ENCODE measurements around the gene PIK3R3. TPM values are rescaled to one million over a fixed set of nuclear protein-coding genes. Genes with fewer than 3 reads are reported as not detected.
A peak's percentile ranks its signal among the peaks of the same experiment; 100 is the strongest.

The PIK3R3 gene
- total and polyA plus RNA-seq, 9 of the 15 experiments (the other 6 are each of a cell fraction or from before 2014, with no cell fraction given) = 1.4 to 7.7 (median 4.6) TPM

DNA sequence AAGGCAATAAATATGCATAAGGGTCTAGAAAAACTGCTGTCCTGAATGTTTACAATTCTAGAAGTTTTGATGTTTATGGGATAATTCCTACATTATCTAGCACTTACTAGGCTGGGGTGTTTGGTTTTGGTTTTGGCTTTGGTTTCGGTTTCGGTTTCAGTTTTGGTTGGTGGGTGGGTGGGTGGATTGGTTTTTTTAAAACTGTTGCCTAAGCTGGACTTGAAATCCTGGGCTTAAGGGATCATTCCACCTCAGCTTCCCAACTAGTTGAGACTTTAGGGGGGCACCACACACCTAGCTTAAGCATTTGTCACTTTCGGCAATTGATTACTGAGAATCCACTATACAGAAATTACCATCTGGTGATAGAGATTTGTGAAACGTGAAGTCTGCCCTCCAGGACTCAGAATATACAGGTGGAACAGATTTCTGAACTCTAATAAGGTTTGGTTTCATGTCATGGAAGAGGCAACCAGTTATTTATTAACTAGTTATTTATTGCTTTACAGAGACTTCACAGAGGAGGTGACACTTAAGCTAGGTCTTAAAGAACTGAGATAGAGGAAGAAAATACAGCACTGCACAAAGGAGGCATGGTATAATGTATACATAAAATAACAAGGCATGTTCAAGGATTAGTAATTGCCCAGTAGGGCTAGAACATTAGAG lies 69.6 kb downstream of the PIK3R3 start (continued):
- TF ChIP-seq, protein P1, sequence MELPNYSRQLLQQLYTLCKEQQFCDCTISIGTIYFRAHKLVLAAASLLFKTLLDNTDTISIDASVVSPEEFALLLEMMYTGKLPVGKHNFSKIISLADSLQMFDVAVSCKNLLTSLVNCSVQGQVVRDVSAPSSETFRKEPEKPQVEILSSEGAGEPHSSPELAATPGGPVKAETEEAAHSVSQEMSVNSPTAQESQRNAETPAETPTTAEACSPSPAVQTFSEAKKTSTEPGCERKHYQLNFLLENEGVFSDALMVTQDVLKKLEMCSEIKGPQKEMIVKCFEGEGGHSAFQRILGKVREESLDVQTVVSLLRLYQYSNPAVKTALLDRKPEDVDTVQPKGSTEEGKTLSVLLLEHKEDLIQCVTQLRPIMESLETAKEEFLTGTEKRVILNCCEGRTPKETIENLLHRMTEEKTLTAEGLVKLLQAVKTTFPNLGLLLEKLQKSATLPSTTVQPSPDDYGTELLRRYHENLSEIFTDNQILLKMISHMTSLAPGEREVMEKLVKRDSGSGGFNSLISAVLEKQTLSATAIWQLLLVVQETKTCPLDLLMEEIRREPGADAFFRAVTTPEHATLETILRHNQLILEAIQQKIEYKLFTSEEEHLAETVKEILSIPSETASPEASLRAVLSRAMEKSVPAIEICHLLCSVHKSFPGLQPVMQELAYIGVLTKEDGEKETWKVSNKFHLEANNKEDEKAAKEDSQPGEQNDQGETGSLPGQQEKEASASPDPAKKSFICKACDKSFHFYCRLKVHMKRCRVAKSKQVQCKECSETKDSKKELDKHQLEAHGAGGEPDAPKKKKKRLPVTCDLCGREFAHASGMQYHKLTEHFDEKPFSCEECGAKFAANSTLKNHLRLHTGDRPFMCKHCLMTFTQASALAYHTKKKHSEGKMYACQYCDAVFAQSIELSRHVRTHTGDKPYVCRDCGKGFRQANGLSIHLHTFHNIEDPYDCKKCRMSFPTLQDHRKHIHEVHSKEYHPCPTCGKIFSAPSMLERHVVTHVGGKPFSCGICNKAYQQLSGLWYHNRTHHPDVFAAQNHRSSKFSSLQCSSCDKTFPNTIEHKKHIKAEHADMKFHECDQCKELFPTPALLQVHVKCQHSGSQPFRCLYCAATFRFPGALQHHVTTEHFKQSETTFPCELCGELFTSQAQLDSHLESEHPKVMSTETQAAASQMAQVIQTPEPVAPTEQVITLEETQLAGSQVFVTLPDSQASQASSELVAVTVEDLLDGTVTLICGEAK (IDR thresholded peaks at IDR 0.05) = peak; percentile 69
- TF ChIP-seq, protein P1 (CRISPR knock-in tag; IDR thresholded peaks at IDR 0.05) = no peak
- TF ChIP-seq ZNF384 (IDR thresholded peaks at IDR 0.05; ENCODE audit: low read depth, low read length) = peak; percentile 38; the same call in 1 of the 2 replicates
- TF ChIP-seq, protein P2, sequence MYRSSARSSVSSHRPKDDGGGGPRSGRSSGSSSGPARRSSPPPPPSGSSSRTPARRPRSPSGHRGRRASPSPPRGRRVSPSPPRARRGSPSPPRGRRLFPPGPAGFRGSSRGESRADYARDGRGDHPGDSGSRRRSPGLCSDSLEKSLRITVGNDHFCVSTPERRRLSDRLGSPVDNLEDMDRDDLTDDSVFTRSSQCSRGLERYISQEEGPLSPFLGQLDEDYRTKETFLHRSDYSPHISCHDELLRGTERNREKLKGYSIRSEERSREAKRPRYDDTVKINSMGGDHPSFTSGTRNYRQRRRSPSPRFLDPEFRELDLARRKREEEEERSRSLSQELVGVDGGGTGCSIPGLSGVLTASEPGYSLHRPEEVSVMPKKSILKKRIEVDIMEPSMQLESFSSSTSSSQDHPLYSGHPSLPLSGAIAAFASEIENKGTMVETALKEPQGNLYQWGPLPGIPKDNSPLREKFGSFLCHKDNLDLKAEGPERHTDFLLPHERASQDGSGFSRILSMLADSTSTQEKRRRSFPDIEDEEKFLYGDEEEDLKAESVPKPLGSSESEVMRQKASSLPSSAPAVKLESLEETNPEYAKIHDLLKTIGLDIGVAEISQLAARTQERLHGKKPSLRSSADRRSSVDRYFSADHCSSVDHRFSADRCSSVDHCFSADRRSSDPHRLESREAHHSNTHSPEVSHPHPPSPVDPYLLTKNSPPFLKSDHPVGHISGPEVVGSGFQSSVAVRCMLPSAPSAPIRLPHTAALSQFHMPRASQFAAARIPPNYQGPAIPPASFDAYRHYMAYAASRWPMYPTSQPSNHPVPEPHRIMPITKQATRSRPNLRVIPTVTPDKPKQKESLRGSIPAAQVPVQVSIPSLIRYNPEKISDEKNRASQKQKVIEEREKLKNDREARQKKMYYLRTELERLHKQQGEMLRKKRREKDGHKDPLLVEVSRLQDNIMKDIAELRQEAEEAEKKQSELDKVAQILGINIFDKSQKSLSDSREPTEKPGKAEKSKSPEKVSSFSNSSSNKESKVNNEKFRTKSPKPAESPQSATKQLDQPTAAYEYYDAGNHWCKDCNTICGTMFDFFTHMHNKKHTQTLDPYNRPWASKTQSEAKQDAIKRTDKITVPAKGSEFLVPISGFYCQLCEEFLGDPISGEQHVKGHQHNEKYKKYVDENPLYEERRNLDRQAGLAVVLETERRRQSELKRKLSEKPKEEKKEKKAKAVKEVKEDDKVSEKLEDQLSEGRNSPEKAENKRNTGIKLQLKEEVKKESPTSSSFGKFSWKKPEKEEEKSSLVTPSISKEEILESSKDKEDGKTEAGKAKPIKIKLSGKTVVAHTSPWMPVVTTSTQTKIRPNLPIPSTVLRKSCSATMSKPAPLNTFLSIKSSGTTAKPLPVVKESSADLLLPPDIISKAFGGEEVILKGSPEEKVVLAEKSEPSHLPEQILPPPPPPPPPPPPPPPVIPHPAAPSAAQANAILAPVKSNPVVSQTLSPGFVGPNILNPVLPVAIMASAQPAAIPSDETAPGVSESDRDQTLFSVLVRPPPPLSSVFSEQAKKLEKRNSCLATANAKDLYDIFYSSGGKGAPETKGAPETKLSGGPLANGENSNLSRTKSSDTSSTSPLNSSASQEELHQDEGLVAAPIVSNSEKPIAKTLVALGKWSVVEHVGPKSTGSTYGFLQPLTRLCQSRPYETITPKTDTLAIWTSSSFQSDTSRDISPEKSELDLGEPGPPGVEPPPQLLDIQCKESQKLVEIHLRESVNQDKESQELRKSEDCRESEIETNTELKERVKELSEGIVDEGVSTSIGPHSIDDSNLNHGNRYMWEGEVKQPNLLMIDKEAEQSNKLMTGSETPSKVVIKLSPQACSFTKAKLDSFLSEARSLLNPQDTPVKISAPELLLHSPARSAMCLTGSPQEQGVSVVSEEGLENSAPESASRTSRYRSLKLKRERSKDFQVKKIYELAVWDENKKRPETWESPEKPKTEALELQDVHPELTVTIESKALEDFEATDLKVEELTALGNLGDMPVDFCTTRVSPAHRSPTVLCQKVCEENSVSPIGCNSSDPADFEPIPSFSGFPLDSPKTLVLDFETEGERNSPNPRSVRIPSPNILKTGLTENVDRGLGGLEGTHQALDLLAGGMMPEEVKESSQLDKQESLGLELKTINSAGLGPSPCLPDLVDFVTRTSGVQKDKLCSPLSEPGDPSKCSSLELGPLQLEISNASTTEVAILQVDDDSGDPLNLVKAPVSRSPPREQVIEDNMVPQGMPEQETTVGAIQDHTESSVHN (IDR thresholded peaks at IDR 0.05; ENCODE audit: borderline replicate concordance in 1 of 2, low read depth in 1 of 2) = peak in 1 of 2 experiments; percentile 56; a peak in 1 of 4 replicates

Data from K562 (cell line).